SU-DHL-6 (cell line): ENCODE results near the gene DPEP1.

Source experiments
- H2AFZ ChIP-seq: fragments of 200-600 bp; sonication (generic); 2 replicates; pipeline ENCODE4 v1.6.1; 2014; ENCODE audit warnings: low read depth, mild to moderate bottlenecking, moderate library complexity, mixed read lengths, antibody characterized with exemption, low read length; ENCODE audit not compliant: severe bottlenecking
- H3F3A ChIP-seq: fragments of 200-600 bp; shearing (Covaris generic); 2 replicates; pipeline ENCODE4 v1.6.0; 2016; ENCODE audit warnings: antibody characterized with exemption, mild to moderate bottlenecking; ENCODE audit not compliant: insufficient read depth
- H3K27ac ChIP-seq: fragments of 200-600 bp; sonication (generic); 2 replicates; pipeline ENCODE4 v1.5.1; 2016; ENCODE audit warnings: low read depth, mild to moderate bottlenecking, low read length, moderate library complexity, mixed read lengths
- H3K27me3 ChIP-seq: fragments of 200-600 bp; sonication (generic), shearing (Covaris generic); 2 replicates; pipeline ENCODE4 v1.6.0; 2014; ENCODE audit warnings: mild to moderate bottlenecking, low read length
- H3K36me3 ChIP-seq: fragments of 200-600 bp; sonication (generic); 2 replicates; pipeline ENCODE4 v1.6.1; 2014; ENCODE audit warnings: mild to moderate bottlenecking, low read length, mixed read lengths
- H3K4me2 ChIP-seq: fragments of 300-600, 200-600 bp; shearing (Covaris generic), sonication (generic); 2 replicates; pipeline ENCODE4 v1.6.0; 2014; ENCODE audit warnings: low read length, low read depth, mild to moderate bottlenecking; ENCODE audit not compliant: poor library complexity, severe bottlenecking
- H3K4me3 ChIP-seq: fragments of 200-600 bp; sonication (generic); 2 replicates; pipeline ENCODE4 v1.5.1; 2014; ENCODE audit warnings: antibody characterized with exemption, low read length, mild to moderate bottlenecking, mixed read lengths; ENCODE audit not compliant: insufficient read depth, poor library complexity, severe bottlenecking
- H3K79me2 ChIP-seq: fragments of 200-600 bp; sonication (generic); 2 replicates; pipeline ENCODE4 v1.6.1; 2014; ENCODE audit warnings: mild to moderate bottlenecking, low read length, moderate library complexity; ENCODE audit not compliant: insufficient read depth
- H3K9ac ChIP-seq: fragments of 200-600 bp; sonication (generic); 2 replicates; pipeline ENCODE4 v1.7.0; 2014; ENCODE audit warnings: mild to moderate bottlenecking, low read length
- H3K9me2 ChIP-seq: fragments of 200-600 bp; sonication (generic); replicated peaks from 2 replicates; pipeline ENCODE4 v1.6.1; 2014; ENCODE audit warnings: low read length; ENCODE audit not compliant: insufficient read depth
- H3K9me3 ChIP-seq: fragments of 200-600 bp; sonication (generic); 2 replicates; pipeline ENCODE4 v1.6.1; 2014; ENCODE audit warnings: low read length, mixed read lengths; ENCODE audit not compliant: insufficient read depth
- H4K20me1 ChIP-seq: fragments of 200-600 bp; sonication (generic); 2 replicates; pipeline ENCODE4 v1.6.1; 2014; ENCODE audit warnings: low read depth, mild to moderate bottlenecking, antibody characterized with exemption, low read length, moderate library complexity, mixed read lengths
- EZH2phosphoT487 ChIP-seq: fragments of 200-600 bp; sonication (generic), shearing (Covaris generic); conservative IDR thresholded peaks from 2 replicates; pipeline ENCODE4 v1.6.1; 2018; ENCODE audit warnings: mild to moderate bottlenecking, antibody characterized with exemption, low read length, moderate library complexity, mixed read lengths
- TF ChIP-seq, protein P1 (sequence below): fragments of 200-600 bp; sonication (generic); IDR thresholded peaks from one replicate; pipeline ENCODE4 v1.5.1; 2017; ENCODE audit warnings: antibody characterized with exemption, mild to moderate bottlenecking, low read length, moderate library complexity; ENCODE audit not compliant: insufficient read depth, poor library complexity, severe bottlenecking

DPEP1 gene

DNA sequence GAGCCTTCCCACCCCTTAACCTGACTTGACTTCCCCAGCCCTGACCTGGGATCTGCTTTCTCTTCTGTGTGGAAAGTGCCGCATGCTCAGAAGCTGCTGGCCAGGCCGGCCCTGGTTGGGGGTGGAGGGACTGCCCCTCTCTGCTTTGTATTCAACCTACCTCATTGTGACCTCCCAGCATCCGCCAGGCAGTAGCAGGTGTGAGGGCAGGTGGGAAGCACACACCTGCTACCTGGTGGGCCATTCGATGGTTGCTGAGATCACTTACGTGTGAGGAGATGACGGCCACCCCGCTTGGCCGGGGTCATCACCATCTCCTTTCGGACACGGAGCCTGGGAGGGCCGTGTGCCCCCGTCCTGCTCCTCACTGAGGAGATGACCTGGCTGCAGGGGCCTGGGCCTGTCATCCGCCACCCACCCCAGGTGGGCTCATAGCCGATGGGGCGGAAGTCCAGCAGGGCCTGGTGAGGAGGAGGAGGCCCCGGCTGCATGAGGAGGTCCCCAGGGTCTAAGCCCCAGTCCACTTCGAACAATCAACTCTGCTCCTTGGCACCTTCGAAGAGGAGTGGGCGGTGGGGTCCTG, 30.7 kb upstream of the DPEP1 start:
- Histone ChIP-seq H3K9ac (no peak overlapping the region), H3K27me3 (no peaks in the 10 kb centered on the region), H3K36me3 (no peaks in the 10 kb centered on the region), H3K9me3 (no peaks in the 10 kb centered on the region), H3K27ac (no peak overlapping the region), H3F3A (no peaks in the 10 kb centered on the region), H3K4me3 (no peak overlapping the region), H3K9me2 (no peaks in the 10 kb centered on the region), H3K79me2 (no peaks in the 10 kb centered on the region), H2AFZ (no peak overlapping the region), H4K20me1 (no peaks in the 10 kb centered on the region), H3K4me2 (no peak overlapping the region)
- TF ChIP-seq EZH2phosphoT487 = no peak
- TF ChIP-seq, protein P1, sequence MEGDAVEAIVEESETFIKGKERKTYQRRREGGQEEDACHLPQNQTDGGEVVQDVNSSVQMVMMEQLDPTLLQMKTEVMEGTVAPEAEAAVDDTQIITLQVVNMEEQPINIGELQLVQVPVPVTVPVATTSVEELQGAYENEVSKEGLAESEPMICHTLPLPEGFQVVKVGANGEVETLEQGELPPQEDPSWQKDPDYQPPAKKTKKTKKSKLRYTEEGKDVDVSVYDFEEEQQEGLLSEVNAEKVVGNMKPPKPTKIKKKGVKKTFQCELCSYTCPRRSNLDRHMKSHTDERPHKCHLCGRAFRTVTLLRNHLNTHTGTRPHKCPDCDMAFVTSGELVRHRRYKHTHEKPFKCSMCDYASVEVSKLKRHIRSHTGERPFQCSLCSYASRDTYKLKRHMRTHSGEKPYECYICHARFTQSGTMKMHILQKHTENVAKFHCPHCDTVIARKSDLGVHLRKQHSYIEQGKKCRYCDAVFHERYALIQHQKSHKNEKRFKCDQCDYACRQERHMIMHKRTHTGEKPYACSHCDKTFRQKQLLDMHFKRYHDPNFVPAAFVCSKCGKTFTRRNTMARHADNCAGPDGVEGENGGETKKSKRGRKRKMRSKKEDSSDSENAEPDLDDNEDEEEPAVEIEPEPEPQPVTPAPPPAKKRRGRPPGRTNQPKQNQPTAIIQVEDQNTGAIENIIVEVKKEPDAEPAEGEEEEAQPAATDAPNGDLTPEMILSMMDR = no peak

DNA sequence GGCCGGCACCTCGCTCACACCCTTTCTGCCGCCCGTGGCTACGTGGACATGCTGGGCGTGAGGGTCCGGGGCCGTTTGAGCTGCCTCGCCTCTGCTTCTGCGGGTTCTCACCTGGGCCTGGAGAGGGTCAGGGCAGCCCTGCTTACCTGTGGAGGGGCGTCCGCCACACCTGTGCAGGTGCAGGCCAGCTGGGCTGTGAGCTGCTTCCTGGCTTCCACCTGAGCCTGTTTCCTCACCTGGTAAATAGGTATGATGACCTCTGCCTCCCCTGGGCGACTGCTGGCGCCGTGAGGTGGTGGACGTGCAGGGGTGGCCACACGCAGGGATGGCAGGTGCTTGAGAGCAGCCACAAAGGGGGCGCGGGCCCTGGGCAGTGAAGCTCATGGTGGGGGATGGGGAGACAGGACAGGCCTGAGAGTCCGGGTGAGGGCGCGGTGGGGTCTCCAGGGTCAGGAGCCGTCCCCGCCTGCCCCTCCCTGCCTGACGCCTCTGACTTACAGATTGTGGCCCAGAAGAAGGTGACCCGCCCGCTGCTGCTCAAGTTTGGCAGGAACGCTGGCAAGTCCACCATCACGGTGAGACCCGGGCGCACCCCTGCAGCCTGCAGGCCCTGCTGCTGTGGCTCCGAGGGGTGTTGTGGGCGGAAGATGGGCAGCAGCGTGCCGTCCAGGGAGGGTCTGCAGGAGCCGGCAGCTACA, 30.1 kb upstream of the DPEP1 start:
- Histone ChIP-seq H3K27me3 (no peaks in the 10 kb centered on the region), H3K27ac (no peak overlapping the region), H3K4me2 (no peak overlapping the region), H3K36me3 (no peaks in the 10 kb centered on the region), H3K9me2 (no peaks in the 10 kb centered on the region), H3F3A (no peaks in the 10 kb centered on the region), H4K20me1 (no peaks in the 10 kb centered on the region), H3K9me3 (no peaks in the 10 kb centered on the region), H2AFZ (no peak overlapping the region), H3K79me2 (no peaks in the 10 kb centered on the region), H3K9ac (no peak overlapping the region), H3K4me3 (no peak overlapping the region)
- TF ChIP-seq, protein P1 = no peak
- no peak for TF ChIP-seq EZH2phosphoT487

DNA sequence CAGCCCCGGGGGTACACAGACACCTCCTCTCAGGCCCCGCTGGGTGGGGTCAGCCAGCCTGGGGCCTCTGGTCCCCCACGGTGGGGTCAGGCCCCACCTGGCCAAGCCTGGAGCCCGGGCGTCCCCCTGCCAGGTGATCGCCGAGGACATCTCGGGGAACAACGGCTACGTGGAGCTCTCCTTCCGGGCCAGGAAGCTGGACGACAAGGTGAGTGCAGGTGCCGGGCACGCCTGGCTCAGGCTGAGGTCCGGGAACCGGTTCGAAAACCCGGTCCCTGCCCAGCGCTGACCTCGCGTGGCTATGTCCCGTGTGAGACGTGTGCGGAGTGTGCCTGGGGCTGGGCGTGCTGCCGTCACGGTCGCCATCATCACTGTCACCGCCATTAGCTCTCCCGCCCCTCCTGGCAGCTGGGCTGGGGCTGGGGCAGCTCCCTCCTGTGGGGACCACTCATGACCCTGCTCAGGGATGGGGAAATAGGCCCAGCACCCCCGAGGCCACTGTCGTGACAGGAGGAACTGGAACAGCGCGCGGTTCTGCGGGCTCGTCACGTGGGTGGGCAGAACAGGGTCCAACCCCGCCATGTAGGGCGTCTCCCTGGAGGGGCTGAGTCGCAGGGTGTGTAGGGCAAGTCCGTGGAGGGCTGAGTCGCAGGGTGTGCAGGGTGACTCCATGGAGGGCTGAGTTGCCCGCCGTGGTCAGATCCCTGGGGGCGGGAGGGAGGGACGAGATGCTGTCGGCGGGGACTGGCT, 29.4 kb upstream of the DPEP1 start:
- Histone ChIP-seq H4K20me1 (no peaks in the 10 kb centered on the region), H3K4me2 (no peak overlapping the region), H3K9me3 (no peaks in the 10 kb centered on the region), H3F3A (no peaks in the 10 kb centered on the region), H3K9me2 (no peaks in the 10 kb centered on the region), H3K36me3 (no peaks in the 10 kb centered on the region), H3K9ac (no peak overlapping the region), H3K79me2 (no peaks in the 10 kb centered on the region), H3K27ac (no peak overlapping the region), H3K4me3 (no peak overlapping the region), H3K27me3 (no peaks in the 10 kb centered on the region), H2AFZ (no peak overlapping the region)
- TF ChIP-seq, protein P1 = no peak
- no peak for TF ChIP-seq EZH2phosphoT487
